ENCODE measurements around the gene TFF2.

TFF2 gene

GRCh38 chr21:42302076-42302650 lies 48.6 kb downstream of the TFF2 start:
- DNase-seq = no peak

- no peak for DNase-seq
Observed at GRCh38 chr21:42301371-42302075, 49.3 kb downstream of the TFF2 start.

- no peak for DNase-seq
Observed at GRCh38 chr21:42300956-42301355, 49.8 kb downstream of the TFF2 start.

- no peak for DNase-seq
Observed at GRCh38 chr21:42300045-42300583, 50.7 kb downstream of the TFF2 start.

- DNase-seq = no peak
Observed at GRCh38 chr21:42299324-42300044, 51.3 kb downstream of the TFF2 start.

- no peak for DNase-seq
Observed at GRCh38 chr21:42298657-42299056, 52.1 kb downstream of the TFF2 start.

GRCh38 chr21:42298237-42298636 lies 52.6 kb downstream of the TFF2 start:
- DNase-seq = no peak

GRCh38 chr21:42297377-42297776 lies 53.4 kb downstream of the TFF2 start:
- no peak for DNase-seq

GRCh38 chr21:42296501-42296900 lies 54.3 kb downstream of the TFF2 start:
- DNase-seq = no peak
